RPMI7951 (cell line): Measurements from ENCODE around the gene SSTR4. TPM values are rescaled to one million over a fixed set of nuclear protein-coding genes. Genes with fewer than 3 reads are reported as not detected.
A peak's percentile ranks its signal among the peaks of the same experiment; 100 is the strongest.
"Not testable (repeated sequence)": the region's sequence is repeated elsewhere in the genome, so short reads cannot be mapped to it uniquely, and the experiment has no call there.

ENCODE experiments used
- DNase-seq: peaks from one replicate; pipeline ENCODE4 v3.0.0-alpha.2; 2012; ENCODE audit warnings: low read depth
- total RNA-seq: library from RNA; depleted of rRNA; stranded (reverse); fragments of >200 nt; shearing (Covaris generic); gene quantifications from 2 replicates; pipeline ENCODE4 v1.2.3, GENCODE V29; 2014

SSTR4 gene
- total RNA-seq, 1 experiment from 2014 or later = not detected

DNA sequence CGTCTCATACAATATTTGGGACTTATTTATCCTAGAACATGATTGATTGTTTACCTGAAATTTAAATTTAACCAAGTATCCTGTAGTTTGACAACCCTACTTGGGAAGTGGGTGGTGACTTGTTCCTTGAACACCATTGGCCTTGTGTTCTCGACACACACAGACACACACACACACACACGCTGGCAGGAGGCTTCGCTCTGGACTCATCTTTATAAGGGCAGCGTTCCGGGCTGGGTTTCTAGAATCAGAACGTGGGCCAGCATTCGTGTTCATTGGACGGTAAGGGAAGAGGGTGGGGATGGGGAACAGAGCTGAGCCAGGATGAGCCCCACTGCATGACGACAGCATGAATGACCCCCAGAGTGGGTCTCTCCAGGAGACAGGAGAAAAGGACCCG lies 16.2 kb upstream of the SSTR4 start:
- no peak for DNase-seq

DNA sequence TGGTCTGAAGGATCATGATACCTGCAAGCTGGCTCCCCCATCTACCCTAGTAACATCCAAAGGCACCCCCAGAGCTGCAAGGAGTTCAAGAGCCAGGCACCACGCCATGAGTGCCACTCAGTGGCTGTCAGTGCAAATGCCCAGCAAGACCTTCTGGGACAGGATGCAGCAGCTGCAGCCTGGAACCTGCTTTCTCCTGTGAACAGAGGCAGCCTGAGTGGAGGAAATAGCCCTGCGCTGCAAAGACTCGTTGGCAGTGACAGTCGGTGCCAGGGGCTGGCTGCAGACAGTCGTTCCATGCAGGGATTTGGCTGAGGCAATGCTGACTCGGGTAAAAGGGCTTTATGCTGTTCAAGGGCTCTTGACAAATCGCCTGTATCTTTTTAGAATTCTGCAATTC lies 15.7 kb upstream of the SSTR4 start:
- no peak for DNase-seq

DNA sequence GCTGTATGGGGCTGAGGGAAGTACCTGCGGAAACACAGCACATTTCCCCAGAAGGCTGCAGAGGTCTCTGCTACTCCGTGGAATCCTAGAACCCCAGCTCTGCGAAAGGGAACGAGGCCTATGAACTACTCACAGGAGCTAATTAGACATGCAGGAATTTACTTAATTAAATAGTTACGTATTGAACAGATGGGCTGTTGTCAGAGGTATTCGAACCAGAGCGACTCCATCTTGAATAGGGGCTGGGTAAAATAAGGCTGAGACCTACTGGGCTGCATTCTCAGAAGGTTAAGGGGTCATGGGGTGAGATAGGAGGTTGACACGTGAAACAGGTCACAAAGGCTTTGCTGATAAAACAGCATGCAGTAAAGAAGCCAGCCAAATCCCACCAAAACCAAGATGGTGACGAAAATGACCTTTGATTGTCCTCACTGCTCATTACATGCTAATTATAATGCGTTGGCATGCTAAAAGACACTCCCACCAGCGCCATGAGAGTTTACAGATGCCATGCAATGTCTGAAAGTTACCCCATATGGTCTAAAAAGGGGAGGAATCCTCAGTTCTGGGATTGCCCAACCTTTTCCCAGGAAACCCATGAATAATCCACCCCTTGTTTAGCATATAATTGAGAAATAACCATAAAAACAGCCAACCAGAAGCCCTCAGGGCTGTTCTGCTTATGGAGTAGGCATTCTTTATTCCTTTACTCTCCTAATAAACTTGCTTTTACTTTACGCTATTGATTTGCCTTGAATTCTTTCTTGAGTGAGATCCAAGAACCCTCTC lies 14.7 kb upstream of the SSTR4 start:
- no peak for DNase-seq

DNA sequence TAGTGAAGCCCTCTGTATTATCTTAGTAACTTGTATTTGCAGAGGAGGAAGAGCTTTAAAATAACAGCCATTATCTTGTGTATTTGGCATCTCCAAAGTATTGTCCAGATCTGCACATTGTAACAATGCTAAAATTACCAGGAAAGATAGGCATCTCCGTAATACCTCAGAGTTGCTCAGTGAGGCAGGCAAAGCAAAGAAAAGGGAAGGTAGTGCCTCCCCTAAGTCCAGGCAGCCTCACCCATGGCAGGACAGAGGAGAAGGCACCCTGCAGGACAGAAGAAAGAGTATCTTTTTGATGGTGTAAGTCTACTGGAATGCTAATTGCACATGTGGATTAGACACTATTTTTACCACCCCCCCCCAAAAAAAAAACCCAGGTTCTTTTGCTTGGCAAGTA lies 13.6 kb upstream of the SSTR4 start:
- DNase-seq = no peak

DNA sequence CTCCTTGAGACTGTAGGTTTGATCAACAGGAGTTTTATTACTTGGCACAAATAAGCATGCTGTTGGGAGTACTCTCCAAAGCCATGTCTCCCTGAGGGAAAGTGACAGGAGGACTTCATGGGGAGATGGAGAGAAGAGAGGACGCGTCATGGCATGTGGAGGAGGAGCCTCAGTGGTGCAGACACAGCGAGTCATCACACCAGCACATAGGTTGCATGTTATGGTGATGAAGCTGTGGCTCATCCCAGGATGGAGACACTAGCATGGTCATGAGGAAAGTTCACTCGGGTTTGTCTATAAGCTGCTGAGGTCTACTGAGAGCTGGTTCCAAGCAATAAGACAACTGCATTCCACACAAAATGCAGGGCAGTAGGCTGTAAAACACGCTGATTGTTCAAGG lies 13.2 kb upstream of the SSTR4 start:
- peak; percentile 49 for DNase-seq

DNA sequence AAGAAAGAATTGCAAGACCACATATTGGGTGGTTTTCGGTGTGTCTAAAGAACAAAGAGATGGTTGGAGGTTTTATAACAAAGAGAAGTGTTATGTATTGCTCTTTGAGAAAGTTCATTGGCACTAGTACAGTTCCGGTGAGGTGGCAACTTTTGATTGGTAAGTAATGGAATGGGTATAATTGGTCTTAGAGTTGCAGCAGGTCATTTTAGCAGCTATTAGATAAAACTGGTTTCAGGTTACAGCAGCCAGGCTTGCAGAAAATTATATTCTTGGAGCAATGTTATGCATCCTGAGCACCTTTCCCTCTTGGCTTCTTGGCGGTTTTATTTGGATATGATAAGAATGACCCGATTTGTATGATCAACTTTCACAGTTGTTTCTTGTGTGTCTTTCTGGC lies 12.3 kb upstream of the SSTR4 start:
- DNase-seq = peak; percentile 65

DNA sequence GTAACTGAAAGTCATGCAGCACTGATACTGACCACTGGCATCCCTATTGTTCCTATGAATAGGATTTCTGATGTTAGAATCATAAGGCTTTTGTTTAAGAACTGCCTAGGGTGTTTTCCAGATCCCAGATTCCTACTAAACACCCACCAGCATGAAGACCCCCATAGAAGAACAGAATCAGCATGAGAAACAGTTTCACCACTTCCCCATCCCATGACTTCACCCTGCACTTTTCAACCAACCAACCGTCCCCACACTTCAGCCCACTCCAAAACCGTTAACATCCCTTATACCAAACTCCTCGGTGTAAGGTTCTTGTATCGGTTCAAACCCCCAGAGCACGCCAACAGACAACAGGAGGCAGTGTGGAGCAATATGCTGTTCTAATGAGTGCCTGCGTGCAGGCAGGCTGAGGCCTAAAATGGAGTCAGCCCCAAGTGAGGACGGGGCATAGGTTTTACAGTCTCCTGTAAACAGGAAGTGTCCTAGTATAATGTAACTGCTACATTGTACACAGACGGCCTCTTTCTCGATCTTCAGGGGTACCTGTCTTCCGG lies 11.4 kb upstream of the SSTR4 start:
- DNase-seq = no peak

DNA sequence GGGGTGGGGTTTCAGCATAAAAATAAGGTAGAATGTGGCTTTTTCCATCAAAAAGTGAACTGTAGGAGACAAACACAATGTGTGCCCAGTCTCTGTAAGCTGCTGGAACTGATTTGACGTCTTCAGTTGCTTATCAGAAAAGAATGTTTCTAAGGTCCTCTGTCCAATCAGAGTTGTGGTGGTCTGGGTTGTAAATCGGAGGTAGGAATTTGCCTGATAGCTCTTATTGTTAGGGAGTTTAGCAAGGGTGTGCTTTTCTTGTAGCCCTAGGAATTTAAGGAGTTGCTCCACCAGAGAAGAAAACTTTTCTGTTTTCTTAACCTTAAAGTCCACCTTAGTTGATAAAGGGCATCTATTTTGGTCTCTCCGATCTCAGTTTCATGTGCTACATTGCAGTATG lies 10.4 kb upstream of the SSTR4 start:
- no peak for DNase-seq

DNA sequence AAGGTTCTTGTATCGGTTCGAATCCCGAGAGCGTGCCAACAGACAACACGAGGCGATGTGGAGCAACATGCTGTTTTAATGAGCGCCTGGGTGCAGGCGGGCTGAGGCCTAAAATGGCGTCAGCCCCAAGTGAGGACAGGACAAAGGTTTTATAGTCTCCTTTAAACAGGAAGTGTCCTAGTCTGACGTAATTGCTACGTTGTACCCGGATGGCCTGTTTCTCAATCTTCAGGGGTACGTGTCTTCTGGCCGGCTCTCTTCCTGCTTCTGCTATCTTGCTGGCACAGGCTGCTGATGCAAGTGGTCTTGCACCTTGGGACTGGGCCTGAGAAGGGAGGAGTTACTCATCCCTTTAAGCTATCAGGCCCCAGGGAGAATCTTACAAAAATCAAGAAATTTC lies 9.6 kb upstream of the SSTR4 start:
- DNase-seq = not testable (repeated sequence)

DNA sequence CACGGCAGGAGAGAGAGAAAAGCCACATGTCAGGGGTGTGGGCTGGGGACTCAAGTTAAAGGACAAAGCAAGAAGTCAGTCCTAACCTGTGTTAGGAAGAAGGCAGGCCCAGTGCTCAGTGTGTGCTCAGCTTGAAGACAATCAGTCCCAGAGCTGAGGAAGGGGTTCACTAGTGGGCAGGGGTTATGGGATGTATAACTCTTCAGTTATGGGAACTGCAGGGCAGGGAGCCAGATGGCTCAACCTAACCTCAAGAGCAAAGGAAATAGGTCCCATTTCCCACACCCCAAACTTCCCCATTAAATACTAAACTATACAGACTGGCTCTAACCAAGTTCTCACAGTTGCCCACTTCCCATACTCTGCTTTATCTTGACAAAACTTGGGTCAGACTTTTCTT lies 7.4 kb upstream of the SSTR4 start:
- no peak for DNase-seq

DNA sequence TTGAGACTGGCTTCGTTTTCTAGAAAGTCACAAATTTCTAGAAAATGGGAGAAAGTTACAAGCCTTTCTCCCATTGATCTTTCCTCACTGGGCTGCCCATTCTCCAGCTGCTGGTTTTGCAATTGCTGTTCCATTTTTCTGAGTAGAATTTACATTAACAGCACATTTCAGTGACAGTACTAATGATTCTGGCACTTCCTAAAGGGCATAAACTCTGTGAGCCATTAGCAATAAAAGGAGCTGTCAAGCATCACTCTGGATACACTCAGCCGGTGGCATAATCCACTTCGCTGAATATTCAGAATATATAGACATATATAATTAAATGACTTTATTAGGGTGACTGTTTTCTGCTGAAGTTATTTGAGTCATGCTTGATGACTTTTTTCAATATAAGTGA lies 6.7 kb upstream of the SSTR4 start:
- no peak for DNase-seq

DNA sequence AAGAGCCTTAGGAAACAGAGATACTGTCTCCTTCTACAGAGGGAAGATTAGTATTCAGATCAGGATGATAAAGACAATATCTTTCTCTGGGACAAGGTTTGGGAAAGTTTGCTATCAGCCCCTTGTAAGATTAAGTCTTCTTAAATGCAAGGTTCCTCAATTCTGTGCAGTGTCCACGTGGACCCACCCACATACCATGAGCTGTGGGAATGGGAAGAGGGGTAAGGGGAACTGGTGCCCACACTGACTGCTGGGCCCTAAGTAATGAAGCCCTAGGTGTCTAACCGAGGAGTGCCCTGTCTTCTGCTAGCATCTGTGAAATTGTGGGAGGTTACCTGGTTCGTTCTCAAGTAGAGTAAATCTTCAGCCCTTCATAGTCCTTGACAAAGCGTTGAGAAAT lies 5.8 kb upstream of the SSTR4 start:
- no peak for DNase-seq

DNA sequence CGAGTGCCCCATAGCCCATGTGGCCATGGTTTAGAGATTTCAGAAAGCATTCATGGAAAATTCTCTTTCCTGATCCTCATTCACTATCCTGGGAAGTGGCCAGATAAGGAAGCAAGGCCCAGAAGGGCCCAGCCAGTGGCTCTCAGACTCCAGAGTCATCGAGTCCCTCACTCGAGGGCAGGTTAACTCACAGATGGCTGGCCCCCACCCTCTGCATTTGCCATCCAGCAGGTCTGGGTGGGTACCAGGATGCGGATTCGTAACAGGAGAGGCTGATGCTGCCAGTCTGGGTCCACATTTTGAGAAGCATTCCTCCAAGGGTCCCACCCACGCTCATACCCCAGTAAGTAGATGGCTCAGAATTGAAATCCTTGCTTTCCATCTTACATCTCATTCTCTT lies 3.8 kb upstream of the SSTR4 start:
- DNase-seq = no peak

DNA sequence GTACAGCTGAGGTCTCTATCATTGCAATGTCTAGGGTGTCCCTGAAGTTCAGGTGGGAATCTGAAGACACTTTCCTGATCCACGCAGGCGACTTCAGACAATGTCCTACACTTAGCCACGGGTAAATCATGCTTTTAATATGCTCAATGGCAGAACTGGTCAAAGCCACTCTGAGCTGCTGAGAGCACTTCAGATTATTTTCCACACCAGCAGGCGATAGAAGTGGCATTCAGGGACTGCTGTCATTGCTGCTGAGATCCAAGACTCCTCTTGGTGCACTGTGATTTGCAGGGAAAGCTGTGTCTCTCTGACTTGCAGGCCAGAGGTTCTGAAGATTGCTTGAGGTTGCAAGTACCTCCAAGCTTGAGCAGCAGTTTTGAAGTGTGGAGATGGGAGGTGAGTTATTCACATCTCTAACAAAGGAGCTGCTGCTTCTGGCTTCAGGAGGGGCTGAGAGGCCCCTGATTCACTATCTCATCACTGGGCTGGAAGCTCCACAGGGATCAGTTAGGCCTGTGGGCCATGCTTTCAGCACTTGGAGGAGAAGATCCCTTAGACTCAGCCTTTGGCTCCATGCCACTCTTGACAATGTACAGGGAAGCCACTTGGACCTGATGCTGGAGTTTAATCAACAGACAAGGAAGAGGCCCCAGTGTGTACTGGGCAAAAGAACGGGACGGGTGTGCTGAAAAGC lies 2.9 kb upstream of the SSTR4 start:
- no peak for DNase-seq

DNA sequence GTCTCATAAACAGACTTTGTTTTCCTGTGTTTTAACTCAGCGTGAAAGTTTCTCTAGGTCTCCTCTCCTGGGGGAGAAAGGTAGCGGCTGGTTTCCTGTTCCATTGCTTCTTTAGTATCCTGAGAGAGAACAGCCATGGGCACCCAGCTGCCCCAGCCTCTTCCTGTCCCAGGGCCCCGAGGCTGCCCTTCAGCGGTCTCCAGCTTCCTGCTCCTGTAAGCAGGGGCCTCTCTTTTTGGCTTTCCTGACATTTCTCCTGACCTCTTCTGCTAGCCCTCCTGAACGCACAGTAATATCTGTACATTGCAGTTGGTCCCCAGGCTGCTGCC lies 2.4 kb upstream of the SSTR4 start:
- DNase-seq = no peak

DNA sequence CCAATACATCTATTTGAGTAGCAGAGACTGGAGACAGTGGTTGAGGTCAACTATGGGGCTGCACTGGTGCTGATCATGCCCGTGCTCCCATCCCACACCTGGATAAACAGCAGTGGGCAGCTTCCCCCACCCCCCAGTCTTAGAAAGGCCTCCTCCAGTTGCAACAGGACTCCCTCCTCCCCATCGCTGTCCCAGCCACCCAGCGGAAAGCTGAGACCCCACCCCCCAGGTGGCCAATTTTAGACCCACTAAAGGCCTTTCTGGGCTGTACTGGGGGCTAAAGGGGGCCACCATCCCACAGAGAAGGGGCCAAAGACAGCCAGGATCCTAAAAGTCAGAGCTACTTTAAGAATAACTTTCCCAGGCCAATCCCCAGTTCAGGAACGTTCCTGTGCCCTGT lies 1.2 kb upstream of the SSTR4 start:
- DNase-seq = no peak

DNA sequence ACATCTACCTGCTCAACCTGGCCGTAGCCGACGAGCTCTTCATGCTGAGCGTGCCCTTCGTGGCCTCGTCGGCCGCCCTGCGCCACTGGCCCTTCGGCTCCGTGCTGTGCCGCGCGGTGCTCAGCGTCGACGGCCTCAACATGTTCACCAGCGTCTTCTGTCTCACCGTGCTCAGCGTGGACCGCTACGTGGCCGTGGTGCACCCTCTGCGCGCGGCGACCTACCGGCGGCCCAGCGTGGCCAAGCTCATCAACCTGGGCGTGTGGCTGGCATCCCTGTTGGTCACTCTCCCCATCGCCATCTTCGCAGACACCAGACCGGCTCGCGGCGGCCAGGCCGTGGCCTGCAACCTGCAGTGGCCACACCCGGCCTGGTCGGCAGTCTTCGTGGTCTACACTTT lies 619 bp downstream of the SSTR4 start:
- no peak for DNase-seq

DNA sequence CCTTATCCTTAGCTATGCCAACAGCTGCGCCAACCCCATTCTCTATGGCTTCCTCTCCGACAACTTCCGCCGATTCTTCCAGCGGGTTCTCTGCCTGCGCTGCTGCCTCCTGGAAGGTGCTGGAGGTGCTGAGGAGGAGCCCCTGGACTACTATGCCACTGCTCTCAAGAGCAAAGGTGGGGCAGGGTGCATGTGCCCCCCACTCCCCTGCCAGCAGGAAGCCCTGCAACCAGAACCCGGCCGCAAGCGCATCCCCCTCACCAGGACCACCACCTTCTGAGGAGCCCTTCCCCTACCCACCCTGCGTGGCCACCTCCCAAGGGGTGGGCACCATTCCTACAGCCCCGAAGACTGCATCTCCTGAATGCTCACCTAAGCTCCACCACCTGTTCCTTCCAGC lies 1.3 kb downstream of the SSTR4 start:
- DNase-seq = no peak

DNA sequence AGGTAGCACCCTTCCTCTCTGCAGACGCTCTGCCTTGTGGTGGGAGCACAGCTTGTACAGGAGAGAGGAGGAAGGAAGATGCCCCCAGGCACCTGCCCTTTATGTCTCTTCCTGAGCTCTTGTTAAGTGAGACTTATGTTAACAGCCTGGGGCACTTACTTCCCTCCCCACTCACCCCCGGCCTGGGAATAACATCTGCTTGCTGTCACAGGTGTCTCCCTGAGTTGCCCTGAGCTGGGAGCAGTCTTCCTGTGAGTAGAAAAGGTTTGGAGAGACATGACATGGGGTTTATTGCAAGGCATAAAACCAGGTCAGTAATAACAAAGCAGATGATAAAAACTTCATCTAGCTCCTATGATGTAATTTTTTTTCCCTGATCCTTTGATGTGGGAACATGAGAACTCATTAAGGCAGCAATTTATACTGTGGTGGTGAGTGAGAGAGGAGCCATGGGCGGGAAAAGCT lies 1.9 kb downstream of the SSTR4 start:
- peak; percentile 28 for DNase-seq

DNA sequence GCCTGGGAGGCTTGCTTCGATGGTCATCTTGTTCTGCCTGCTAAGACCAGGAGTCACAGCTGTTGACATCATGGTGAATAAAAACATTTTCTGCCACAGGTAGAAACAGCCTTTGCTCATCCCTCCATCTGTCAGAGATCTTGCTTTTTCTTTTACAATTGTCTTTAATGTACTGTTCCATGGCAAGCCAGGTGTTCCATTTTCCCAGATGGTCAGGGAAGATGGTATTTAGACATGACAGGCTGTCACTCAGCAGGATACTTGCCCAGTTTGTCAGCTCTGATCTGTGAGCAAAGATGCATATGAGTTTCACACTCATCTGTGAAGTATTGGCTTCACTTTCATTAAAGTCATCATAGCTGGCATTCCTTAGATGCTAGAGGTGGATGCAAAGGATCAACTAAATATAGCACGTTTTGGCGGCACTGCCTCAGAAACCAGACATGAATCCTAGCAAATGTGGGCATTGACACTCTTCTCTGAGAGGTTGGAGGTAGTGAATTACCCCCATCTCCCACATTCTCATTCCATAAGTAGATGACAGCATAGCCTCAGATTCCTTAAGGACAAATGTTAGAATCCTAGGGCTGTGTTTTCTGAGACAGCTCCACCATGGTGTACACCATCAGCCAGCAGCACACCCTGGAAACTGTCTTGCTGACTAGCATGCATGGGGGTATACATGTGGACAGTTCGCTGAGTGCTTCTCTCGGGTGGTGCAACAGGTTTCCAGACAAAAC lies 4.2 kb downstream of the SSTR4 start:
- no peak for DNase-seq

DNA sequence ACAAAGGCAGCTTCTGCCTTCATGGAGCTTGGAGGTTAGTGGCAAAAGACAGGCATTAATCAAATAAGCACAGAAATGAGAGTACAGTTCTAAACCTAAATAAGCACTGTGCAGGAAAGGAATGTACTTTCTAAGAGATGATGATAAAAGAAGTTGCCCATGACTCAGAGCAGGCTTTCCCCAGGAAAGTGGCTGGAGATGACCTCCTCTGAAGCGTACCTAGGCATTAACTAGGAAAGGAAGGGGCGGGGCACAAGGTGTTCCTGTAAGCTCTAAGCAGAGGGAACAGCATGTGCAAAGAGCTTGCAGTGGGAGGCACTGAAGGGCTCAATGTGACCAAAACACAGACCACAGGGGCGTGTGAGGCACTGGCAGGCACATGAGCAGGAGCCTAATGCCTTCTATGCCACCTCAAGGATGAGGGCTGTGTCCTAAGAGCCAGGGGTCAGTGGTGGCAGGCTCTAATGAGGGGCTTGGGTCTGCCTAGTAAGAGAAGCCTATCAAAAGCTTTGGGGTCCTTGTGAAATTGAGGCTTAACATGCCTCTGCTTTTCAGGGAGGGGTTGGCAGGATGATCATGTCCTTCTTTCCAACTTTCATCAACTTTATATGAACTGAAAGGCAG lies 4.9 kb downstream of the SSTR4 start:
- no peak for DNase-seq

DNA sequence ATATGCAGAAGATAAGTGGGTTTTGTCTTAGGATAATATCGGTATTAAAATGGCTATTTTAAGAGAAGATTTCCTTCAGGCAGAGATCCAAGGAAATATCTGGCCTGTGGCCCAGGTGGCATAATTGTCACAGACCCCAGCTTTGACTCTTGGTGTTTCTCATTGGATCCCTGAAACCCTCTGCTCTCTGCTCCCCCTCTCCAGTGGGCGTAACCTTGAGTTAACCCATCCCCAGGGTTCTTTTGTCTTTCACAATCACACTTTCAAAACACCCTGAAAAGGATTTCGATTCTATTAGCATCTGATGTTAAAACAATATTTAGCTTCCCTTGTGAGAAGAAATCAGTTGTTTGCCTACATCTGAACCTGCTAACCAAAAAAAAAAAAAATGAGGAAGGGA lies 7.2 kb downstream of the SSTR4 start:
- no peak for DNase-seq
